T-helper 2 cell treated with Interferon-gamma antibody and Interleukin-4, amounts not matched to agents 100 ng/mL and 5 ng/mL, for 36 hours (primary cell): ENCODE data around the gene PTPRN2. TPM values are rescaled to one million over a fixed set of nuclear protein-coding genes. Genes with fewer than 3 reads are reported as not detected.

ENCODE experiments used
- intact Hi-C: fragments of 100-400 bp; cut with micrococcal nuclease; formaldehyde crosslinking; loops from one replicate; pipeline ENCODE4 v1.15.1; 2023
- total RNA-seq: library from RNA; stranded (reverse); gene quantifications from 2 replicates; pipeline ENCODE4 v1.2.3, GENCODE V29; 2022

PTPRN2 gene
- total RNA-seq, 1 donor from 2014 or later: 5.1 TPM

DNA sequence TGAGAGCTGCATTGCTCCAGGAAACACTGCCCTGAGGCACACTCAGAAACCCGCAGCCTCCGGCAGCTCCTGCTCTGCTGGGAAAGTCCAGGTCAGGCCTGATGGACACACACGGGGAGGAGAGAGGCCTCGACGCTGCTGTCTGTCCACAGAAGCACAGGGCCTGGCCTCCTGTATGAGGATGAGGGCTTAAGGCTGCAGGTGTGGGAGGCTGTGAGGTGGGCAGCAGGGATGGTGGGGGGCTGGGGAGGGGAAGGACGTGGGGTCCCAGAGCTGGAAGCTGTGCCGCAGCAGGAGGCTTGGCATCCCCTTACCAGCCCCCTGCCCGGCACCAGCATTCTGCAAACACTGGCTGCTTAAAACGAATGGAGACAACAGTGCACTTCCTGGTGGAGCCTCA, 1064.7 kb downstream of the PTPRN2 start:
- intact Hi-C loops: no loop called here

DNA sequence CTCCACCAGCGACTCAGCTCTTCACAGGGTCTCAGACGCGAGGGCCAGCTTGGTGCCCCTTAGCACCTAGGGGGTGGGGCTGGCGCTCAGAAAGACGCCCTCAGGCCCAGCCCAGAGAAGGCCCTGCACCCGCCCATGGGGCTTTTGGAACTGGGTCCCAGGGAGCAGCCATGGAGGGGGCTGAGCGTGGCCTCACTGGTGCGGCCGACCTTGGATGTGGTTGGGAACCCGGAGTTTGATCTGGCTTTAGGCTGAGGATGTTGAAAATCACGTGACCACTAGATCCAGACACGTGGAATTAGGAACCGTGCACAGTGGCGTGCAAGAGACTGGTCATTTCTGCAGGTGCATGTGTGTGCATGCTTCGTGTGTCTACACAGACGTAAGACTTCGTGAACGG, 1065.4 kb downstream of the PTPRN2 start:
- intact Hi-C loops: no loop called here

DNA sequence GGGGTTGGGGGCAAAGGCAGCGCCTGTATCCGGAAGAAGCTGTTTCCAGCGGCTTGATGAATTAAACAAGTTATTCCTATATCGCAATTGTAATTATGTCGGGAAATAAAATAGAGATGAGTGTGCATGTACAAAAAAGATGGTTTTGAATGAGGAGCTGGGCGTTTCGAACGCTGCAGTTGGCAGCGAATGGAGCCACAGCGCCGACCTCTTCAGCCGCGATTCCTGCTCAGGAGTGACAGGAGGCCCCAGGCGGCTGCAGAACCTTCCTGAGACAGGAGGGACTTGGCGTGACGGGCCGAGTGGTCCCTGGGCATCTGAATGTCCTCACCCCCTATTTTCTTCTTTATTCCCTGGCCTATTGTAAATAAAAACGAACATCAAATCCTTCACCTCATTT, 1065.9 kb downstream of the PTPRN2 start:
- intact Hi-C loops: no loop called here

DNA sequence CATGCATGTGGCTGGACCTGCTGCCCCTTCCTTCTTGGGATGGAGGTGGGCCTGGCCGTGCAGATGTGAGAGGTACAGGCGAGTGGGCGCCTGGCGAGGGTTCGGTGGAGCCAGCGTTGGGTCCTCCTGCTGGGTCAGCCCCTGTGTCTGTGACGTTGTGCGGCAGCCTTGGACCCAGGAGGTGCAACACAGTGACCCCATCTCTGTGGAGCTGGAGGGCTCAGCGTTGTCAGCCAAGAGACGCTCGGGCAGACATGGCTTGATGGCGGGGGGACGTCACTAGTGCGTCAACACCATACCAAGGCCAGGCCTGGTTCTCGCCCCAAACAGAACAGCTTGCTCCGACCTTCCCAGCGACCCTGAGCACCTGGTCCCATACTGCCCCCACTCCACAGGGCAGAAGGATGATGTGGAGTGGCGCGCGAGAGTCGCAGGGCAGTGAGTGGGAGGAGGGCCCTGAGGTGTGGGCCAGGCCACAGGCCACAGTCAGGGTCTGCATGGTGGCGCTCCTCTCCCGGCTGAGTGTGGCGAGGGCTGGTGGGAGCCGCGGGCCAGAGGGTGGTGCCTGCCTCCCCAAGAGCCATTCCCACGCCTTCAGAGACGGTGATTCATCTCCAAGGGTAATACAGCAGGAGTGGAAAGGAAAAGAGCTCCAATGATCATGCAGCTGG, 1066.4 kb downstream of the PTPRN2 start:
- intact Hi-C loops: no loop called here

DNA sequence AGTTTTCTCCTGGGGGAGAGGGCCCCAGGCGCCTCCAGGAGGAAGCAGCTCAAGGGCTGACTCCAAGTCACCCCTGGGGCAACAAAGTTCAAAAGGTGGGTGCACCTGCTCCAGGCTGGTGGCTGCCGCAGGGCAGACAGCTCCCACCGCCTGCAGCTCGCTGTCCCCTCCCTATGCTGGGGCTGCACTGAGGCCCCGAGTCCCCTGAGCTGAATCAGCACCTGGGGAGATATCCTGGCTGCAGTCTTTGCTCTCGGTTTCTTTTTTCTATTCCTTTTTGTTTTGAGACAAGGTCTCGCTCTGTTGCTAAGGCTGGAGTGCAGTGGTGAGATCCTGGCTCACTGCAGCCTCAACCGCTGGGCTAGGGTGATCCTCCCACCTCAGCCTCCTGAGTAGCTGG, 1067.4 kb downstream of the PTPRN2 start:
- intact Hi-C loops: no loop called here

DNA sequence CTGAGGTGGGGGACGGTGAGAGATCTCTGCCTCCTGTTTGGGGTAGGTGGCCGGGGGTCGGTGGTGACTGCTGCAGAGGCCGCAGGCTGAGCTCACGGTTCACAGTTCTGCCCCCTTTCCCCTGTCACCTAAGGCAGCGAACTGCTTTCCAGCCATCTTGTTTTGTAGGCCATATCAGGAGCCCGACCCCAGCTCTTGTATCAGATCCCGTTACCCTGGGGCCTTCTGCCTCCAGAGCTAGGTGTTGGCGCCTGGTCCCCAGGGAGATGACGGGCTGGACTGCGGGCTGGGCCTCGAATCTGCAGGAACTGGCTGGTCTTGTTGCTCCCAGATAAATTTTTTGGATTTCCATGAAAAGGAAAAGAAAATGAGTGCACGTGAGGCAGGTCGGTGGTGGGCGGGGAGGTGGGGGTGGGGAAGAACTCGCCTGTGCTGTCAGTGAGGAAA, 1067.8 kb downstream of the PTPRN2 start:
- intact Hi-C loops: no loop called here

DNA sequence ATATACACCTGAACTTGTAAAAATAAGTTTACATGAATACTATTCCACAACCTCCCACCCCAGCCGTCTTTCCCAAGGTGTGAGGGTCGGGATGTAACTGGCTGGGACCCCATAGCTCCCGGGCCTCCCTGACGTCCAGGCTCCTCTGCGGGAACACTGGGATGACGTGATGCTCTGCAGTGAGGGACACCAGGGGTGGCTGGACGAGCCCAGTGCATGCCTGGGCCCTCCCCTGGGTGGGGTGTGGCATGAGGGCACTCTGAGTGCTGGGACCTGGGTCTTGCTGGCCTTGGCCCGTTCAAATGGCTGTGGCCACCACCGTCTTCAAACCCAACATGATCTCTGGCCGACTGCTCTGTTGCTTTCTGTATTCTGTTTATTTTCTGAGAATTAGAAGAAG, 1068.4 kb downstream of the PTPRN2 start:
- intact Hi-C loops: no loop called here

DNA sequence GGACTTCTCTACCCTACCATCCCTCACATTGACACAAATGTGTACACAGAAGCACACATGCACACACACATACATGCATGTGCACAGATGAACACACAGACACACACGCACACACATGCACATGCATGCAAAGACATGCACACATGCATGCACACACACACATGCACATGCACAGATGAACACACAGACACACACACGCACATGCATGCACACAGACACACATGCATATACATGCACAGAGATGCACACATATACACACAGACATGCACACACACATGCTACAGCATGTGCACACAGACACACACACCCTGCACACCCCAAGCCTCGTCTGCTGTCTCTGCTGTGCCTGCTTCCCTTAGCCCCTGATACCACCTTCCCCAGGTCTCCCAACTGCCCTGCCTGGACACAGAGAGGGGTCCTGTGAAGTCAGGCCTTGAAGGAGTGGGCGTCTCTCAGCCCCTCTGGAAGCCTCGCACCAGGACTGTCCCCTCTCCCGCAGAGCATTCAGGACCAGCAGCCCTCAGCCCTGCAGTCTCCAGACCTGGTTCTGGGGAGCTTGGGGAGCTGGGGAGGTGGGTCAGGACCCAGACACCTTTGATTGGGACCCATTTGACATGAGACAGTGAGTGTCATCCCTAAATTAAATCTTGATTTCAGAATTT, 1069.0 kb downstream of the PTPRN2 start:
- intact Hi-C loops: no loop called here

DNA sequence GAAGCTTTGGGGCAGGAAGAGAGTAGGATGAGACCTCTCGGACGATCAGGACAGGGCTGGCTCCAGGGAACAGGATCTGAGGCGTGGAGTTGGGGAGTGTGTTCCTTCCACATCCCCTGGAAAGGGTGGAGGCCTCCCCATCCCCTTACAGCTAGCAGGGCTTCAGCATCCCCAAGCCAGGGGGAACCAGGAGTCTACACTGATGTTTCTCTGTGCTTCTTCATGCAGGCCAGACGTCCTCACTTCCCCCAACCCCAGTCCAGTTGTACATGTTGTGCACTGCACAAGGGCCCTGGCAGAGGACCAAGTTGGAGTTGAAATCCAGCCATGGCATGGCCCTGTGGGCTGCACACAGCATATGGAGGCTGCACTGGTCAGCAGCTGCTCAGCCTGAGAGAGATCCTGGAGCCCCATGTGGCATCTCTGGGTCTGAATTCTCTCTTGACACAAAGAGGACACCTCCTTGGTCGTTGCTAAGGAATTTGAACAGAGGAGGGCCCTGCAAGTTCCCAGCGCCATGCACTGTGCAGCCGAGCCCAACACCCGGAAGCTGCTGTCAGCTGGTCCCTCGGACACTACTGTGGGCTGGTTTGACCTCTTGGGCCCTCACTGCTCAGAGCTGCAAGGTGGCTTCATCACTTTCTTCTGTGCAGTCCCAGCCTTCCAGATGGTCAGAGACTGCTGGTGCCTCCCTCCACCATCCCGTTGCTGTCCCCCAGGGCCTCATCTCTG, 1069.7 kb downstream of the PTPRN2 start:
- intact Hi-C loops: no loop called here

DNA sequence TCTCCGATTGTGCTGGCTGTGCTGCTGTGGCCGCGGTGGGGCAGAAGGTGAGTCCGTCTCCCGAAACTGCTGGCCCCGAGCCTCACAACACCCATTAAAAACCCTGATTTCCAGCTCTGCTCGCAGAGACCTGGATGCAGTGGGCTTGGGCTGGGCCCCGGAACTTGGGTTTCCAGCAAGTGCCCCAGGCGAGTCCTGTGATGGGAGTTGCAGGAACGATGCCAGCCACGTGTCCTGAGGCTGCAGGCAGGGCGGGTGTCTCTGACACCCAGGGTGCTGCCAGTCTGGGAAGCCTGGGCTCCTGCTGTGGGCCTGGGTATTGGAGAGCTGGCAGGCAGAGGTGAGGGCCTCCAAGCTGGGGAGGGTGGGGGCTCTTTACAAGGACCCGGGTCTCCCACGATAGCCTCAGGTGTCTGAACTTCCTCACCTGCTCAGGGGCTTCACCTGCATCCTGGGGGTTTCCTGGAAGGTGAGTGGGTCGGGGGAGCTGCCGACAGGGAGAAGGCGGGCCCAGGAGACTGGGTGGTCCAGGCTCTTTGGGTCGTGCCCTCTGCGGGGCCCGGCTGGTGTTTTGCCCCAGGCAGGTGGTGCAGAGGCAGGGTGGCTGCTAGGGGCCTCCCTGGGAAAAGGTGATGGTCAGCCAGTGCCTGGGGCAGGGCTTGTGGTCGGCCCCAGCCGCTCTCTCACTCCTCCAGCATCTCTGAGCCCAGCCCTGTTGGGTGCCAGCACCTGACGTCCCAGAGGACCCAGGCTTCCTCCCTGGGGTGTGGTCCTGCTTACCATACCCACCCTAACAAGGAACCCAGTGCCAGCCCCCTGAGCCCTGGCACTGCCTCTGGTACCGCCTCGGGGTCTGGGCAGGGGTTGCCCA, 1070.5 kb downstream of the PTPRN2 start:
- intact Hi-C loops: no loop called here

DNA sequence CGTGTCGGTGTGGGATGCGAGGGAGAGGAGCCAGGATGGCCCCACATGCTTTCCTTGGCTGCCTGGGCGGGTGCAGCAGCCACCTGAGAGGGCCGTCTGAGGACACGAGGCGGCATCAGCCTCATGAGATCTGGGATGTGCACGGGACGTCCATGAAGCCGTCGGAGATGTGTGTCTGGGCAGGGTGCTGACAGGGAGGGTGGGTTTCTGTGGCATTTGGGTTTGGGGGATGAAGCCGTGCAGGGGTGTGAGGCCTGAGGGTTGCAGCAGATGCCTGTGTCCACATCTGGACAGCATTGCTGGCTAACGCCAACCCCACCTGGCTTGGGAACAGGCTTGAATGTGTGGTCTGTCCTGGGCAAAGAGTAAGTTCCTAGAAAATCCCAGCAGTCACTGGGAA, 1071.3 kb downstream of the PTPRN2 start:
- intact Hi-C loops: no loop called here

DNA sequence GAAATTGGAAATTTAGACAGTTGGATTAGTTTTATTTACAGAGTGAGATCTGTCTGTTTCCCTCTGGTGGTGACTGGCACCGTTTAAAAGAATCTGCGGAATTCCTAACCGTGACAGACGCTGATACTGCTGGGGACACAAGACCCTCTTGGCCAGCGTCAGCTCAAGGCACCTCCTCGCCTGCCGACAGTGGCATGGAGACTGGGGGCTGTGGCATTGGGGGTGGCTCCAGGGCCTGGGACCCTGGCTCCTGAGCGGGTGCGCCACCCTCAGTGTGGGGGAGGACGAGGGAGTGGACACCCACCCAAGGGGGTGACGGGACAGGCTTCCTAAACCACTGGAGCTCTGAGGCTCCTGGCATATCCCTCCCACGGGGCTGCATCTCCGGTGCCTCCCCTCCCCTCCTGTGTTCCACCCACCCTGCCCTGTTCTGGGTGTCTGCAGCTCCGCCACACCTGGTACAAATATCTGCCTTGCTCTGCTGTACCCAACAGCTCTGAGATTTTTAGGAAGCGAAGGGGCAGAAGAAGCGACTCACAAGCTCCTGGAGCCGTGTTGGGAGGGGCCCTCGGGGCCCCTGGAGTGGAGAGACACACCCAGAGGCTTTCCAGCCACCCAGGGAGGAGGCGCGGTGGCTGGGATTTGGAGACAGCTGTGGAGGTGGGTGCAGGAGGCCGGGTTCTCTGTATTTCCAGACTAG, 1072.1 kb downstream of the PTPRN2 start:
- intact Hi-C loops: no loop called here

DNA sequence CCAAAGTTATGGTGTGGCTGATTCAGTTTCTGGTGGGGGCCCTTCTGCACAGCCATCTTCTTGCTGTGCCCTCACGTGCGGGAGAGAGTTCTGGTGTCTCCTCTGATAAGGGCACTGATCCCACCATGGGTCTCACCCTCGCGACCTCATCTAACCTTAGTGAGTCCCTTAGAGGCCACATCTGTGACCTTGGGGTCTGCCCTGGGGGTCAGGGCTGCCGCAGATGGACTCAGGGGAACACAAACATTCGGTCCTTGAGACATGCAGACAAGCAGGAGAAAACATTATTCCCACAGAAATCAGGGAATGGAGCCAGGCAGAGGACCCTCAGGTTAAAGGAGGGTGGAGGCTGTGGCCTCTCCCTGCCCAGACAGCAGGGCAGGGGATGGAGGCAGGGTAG, 1072.9 kb downstream of the PTPRN2 start:
- intact Hi-C loops: no loop called here

DNA sequence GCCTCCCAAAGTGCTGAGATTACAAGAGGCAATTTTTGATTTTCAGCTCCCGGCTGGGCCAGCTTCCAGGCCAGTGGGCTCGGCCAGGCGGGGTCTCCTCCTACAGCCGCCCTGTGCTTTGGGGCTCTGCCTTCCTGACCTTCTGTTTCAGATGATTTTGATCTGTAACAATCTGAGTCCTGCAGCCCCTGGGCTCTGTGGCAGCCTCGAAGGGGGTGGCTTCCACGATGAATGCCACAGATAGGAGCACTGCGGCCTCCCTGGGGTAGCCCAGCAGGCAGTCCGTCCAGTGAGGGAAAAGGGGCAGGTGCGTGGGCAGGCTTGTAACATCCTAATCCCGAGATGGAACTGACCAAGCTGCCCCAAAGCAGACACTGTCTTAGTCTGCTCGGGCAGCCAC, 1073.3 kb downstream of the PTPRN2 start:
- intact Hi-C loops: no loop called here

DNA sequence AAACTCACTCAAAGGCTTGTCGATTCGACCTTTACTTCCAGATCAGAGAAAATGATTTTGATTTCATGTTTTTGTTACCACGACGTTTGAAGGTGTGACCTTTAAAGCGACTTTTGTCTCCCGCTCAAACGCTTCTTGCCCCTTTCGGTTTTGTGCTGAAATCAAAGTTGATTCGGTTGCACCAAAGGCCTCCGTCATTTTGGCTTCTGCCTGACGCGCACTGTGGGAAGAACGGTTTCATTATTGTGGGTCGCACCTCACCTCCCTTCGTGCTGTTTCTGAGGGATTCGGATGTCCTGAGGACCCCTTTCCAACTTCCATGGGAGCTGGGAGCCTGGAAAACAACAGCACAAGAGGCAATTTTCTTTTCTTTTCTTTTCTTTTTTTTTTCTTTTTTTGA, 1073.9 kb downstream of the PTPRN2 start:
- intact Hi-C loops: no loop called here

DNA sequence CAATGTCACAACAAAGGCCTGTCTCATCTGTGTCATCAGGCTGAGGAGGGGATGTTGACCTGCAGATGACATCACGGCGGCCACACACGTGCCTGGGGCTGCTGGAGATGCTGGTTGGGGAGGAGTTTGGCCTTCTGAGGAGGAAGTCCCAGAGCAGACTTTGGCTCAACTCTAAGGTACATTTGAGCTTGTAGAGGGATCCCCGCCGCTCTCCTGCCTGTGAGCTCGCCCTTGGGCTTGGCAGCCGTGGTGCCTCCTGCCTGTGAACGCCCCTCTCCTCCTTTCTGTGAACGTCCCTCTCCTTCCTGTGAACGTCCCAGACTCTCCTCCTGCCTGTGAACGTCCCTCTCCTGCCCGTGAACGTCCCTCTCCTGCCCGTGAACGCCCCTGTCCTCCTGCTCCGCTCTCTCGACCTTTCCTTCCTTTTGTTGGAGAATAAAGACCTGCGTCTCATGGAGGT, 1074.4 kb downstream of the PTPRN2 start:
- intact Hi-C loops: no loop called here

DNA sequence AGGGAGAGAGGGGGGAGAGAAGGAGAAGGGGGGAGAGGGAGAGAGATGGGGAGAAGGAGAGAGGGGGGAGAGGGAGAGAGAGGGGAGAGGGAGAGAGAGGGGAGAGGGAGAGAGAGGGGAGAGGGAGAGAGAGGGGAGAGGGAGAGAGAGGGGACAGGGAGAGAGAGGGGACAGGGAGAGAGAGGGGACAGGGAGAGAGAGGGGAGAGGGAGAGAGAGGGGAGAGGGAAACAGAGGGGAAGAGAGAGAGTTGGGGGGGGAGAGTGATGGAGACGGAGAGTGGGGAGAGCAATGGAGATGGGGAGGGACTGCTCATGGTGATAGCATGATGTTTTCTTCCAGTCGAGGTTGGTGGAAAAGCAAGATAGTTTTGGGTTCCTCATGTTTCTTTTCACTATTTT, 1078.4 kb downstream of the PTPRN2 start:
- intact Hi-C loops: no loop called here

DNA sequence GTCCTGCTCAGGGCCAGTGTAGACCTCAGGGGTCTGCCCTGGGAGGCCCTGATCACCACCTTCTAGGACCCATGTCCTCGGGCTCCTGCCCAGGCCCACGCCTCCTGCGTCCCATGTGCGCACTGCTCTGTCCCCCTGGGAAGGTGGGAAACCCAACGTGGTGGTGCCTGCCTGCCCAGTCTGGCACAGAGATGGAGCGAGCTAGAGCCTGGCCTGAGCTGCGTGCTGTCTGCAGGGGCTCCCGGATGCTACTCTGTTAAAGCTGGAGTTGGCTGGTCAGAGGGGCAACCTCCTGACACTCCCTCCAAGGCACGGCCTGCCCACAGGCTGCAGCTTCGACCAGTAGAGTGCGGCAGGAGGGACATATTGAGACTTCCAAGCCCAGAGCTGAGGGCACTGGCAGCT, 1079.1 kb downstream of the PTPRN2 start:
- intact Hi-C loops: no loop called here

DNA sequence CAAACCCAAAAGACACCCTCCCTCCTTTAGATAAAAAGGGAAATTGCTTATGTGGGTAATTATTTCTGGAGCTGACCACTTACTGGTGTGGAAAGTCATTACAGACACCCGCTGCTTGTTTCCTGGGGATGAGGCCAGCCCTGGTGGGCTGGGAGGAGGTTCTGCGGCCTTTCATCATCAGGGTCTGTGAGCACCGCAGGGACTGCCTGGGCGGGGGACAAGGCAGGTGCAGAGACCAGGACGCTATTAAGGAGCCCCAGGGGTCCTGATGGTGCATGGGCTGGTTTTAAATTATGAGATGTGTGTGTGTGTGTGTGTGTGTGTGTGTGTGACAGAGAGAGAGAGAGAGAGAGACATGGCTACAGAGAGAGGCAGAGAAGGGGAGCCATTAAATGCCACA, 1079.6 kb downstream of the PTPRN2 start:
- intact Hi-C loops: no loop called here

DNA sequence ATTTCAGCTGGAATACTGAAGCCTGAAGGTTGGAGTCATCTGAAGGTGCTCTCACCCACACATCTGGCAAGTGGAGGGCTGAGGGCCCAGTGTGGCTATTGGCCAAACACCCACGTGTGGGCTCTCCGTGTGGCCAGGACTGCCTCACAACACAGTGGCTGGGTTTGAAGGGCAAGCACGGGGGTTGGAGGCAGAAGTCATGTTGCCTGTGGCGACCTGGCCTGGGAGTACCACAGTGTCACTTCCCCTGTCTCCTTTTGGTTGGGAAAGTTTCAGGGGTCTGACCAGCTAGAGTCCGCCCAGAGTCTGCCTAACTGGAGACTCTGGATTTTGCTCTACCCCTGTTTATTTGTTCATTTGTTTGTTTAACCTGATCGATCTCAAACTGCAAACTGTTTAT, 1081.4 kb downstream of the PTPRN2 start:
- intact Hi-C loops: no loop called here

DNA sequence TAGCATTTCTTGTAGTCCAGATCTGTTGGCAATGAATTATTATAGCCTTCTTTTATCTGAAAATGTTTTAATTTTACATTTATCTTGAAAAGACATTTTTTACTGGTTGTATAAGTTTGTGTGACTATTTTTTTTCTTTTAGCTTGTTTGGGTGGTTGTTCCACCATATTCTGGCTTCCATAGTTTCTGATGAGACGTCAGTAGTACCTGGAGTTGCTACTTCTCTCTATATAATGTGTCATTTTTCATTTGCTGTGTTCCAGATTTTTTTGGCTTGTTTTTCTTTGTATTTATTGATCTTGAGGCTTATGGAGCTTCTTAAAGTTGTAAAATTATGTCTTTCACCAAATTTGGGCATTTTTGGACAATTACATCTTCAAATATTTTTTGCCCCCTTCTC, 1082.0 kb downstream of the PTPRN2 start:
- intact Hi-C loops: no loop called here
